NCI-H146 treated with DMSO at 0.1 percent for 48 hours (cell line): Measurements from ENCODE around the gene ENAH.
"Not testable (repeated sequence)": the region's sequence is repeated elsewhere in the genome, so short reads cannot be mapped to it uniquely, and the experiment has no call there.

Source experiments
- DNase-seq: peaks from one replicate; lab custom pipeline; 2025; ENCODE audit not compliant: unreplicated experiment; lab: John Stamatoyannopoulos, UW

Gene ENAH

DNA sequence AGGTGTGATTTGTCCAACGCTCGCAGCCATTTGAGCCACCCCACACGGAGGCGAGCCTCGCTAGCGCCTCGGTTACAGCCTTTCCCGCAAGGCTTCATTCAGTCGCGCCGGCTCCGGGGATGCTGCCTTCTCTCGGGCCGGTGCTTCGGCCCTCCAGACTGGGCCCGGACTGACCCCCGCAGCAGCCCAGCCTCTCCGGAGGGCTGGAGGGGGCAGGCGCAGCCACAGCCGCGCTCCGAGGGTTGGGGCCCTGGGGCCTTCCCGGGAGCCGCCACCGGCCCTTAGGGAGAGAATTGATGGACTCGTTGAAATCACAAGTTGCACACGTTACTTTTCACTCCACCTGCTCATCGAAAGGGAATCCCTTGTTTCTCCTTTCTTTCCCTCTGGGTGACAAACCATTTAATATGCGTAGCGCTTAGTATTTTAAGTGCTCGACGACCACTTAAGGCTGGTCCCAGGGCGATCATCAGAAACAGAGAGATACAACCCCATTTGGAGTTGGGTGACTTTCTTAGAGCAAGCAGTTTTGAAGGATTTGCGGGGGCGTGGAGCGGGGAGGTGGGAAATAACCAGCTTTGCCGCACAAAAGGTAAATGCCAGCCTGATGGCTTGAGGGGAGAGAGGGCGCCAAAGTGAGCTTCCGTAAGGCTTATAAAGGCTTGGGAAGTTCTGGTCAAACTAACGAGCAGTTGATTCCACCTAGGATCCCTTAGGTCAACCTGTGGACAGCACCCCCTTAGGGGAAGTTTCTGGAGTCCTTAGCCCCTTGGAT is 24.6 kb upstream of the ENAH start:
- no peak for DNase-seq

GRCh38 chr1:225674381-225674780 is 21.5 kb upstream of the ENAH start:
- DNase-seq, result no peak

DNA sequence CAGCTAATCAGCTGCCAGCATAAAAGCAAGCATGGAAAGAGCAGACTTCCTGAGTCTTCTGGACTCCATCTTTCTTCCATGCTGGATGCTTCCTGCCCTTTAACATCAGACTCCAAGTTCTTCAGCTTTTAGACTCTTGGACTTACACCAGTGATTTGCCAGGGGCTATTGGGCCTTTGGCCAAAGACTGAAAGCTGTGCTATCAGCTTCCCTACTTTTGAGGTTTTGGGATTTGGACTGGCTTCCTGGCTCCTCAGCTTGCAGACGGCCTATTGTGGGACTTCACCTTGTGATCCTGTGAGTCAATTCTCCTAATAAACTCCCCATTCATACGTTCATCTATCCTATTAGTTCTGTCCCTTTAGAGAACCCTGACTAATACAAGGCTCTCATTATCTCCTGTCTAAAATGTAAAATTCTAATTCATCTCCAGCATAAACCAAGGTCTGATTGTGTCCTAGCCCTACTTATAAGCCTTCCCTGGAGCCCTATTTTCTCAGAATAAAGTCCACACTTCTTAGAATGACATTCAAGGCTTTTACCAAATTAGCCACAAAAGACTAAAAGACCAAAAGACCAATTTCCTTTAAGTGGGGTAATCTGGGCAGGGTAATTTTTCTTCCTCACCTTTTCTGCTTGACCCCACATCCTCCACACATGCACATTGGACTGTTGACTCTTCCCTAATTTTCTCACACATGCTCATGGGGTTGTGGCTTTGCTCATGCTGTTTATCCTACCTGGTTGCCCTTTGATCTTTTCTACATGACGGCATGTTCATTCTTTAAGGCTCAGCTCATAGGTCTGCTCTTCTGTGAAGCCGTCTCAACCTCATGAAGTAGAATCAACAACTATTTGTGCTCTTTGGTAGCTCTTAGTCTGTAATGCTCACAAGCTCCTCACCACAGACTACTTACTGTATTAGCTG is 18.1 kb upstream of the ENAH start:
- DNase-seq, result no peak

GRCh38 chr1:225670356-225670755 is 17.4 kb upstream of the ENAH start:
- DNase-seq, result no peak

DNA sequence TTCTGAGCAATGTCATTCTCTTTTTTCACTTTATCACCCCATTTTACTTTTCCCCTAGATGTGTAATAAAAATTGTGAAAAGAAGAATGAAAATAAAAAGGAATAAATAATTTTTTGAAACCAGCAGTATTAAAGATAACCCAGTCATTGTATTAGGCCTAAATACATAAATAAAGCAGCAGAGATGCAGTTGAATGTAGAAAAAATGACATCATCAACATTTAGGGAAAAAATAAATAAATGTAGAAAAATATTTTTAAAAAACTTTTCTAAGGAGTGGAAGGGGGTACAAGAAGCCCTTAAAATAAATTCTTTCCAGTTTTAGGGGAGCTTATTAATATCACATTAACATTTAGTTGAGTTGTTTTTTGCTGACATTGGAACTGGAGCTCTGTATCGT is 15.3 kb upstream of the ENAH start:
- no peak for DNase-seq

- DNase-seq, result no peak
Observed at GRCh38 chr1:225667362-225667761, 14.4 kb upstream of the ENAH start.

DNA sequence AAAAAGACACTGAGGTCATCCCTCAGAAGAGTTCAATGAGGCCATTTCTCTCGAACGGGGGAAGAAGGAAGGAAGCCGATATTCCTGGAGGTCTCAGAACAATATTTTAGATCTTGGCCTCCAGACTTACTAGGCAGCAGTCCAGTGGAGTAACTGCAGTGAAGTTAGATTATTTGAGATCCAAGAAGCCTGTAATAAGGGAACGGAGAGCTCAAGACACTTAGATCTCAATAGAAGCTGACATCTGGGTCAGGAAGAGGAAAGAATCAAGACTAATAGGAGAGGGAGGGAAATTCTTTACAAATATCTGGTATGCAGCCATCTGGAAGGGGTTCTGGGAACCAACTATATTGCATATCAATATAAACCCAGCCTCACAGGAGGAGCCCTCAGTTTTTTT is 13.6 kb upstream of the ENAH start:
- no peak for DNase-seq

- DNase-seq, result no peak
Observed at GRCh38 chr1:225664762-225665161, 11.8 kb upstream of the ENAH start.

- DNase-seq, result no peak
Observed at GRCh38 chr1:225662155-225662554, 9.2 kb upstream of the ENAH start.

- no peak for DNase-seq
Observed at GRCh38 chr1:225660544-225660946, 7.6 kb upstream of the ENAH start.

GRCh38 chr1:225658041-225658440 is 5.1 kb upstream of the ENAH start:
- no peak for DNase-seq

DNA sequence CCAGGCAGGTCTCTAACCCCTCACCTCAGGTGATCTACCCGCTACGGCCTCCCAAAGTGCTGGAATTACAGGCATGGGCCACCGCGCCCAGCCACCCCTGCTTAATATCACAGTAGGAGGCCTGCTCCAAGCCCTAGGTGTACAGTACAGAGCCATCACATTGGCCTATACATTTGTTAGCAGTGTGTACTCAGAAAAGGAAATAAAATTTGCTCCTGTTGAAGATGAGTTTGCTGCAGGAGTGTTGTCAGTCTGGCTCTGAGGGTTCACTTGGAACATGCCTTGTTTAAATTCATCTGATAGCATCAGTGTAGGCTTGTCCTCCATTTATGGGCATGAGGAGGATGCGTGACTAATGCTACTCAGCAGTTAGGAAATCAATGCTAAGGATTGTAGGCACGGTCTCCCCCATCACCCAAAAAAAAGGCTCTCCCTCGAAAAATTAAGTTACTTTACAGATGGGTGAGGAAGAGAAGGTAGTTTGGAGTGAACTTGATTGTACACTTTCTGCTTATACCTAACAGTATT is 4.6 kb upstream of the ENAH start:
- no peak for DNase-seq

DNA sequence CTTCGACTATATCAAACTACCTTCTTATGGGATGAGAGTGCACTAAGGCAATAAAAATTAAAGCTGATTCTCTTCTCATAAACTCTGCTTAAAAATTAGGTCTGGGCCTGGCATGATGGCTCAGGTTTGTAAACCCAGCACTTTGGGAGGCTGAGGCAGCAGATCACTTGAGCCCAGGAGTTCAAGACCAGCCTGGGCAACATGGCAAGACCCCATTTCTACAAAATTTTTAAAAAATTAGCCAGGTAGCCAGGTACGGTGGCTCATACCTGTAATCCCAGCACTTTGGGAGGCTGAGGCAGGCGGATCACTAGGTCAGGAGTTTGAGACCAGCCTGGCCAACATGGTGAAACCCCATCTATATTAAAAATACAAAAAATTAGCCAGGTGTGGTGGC is 3.3 kb upstream of the ENAH start:
- not testable (repeated sequence) for DNase-seq

GRCh38 chr1:225655509-225656258 is 2.8 kb upstream of the ENAH start:
- DNase-seq, result no peak

- no peak for DNase-seq
Observed at GRCh38 chr1:225654688-225655508, 2.0 kb upstream of the ENAH start.

- DNase-seq, result peak; percentile 27
Observed at GRCh38 chr1:225654277-225654597, 1.3 kb upstream of the ENAH start.

GRCh38 chr1:225653463-225654276 is 747 bp upstream of the ENAH start:
- DNase-seq, result peak; percentile 57

- DNase-seq, result peak; percentile 50
Observed at GRCh38 chr1:225651872-225652728, 823 bp downstream of the ENAH start.

- no peak for DNase-seq
Observed at GRCh38 chr1:225651376-225651871, 1.5 kb downstream of the ENAH start.
